Cerebellar cortex (tissue), 1 donor: ENCODE measurements around the gene CPE.
A peak's percentile ranks its signal among the peaks of the same experiment; 100 is the strongest.
"Not testable (repeated sequence)": the region's sequence is repeated elsewhere in the genome, so short reads cannot be mapped to it uniquely, and the experiment has no call there.

Source experiments
- DNase-seq: peaks from one replicate; pipeline ENCODE4 v3.0.0-alpha.2; 2015; ENCODE audit warnings: low spot score

CPE gene

GRCh38 chr4:165404696-165405095, 25.9 kb downstream of the CPE start:
- no peak for DNase-seq

GRCh38 chr4:165410214-165410613, 31.4 kb downstream of the CPE start:
- no peak for DNase-seq

- peak; percentile 73 for DNase-seq
Observed at GRCh38 chr4:165415910-165416309, 37.1 kb downstream of the CPE start.

- DNase-seq, result peak; percentile 96
Observed at GRCh38 chr4:165418073-165418472, 39.3 kb downstream of the CPE start.

- DNase-seq, result no peak
Observed at GRCh38 chr4:165425629-165426028, 46.8 kb downstream of the CPE start.

- DNase-seq, result no peak
Observed at GRCh38 chr4:165426331-165426730, 47.5 kb downstream of the CPE start.

GRCh38 chr4:165426823-165427222, 48.0 kb downstream of the CPE start:
- no peak for DNase-seq

- DNase-seq, result no peak
Observed at GRCh38 chr4:165428957-165429356, 50.1 kb downstream of the CPE start.

GRCh38 chr4:165433529-165433928, 54.7 kb downstream of the CPE start:
- no peak for DNase-seq

GRCh38 chr4:165437691-165438090, 58.9 kb downstream of the CPE start:
- no peak for DNase-seq

GRCh38 chr4:165439344-165439743, 60.5 kb downstream of the CPE start:
- DNase-seq, result no peak

GRCh38 chr4:165439981-165440380, 61.2 kb downstream of the CPE start:
- DNase-seq, result peak; percentile 45

- no peak for DNase-seq
Observed at GRCh38 chr4:165440415-165441158, 61.8 kb downstream of the CPE start.

- no peak for DNase-seq
Observed at GRCh38 chr4:165443276-165443675, 64.5 kb downstream of the CPE start.

- no peak for DNase-seq
Observed at GRCh38 chr4:165448700-165449099, 69.9 kb downstream of the CPE start.

- no peak for DNase-seq
Observed at GRCh38 chr4:165449333-165449732, 70.5 kb downstream of the CPE start.

- DNase-seq, result no peak
Observed at GRCh38 chr4:165450871-165451270, 72.1 kb downstream of the CPE start.

- not testable (repeated sequence) for DNase-seq
Observed at GRCh38 chr4:165453140-165453539, 74.3 kb downstream of the CPE start.

GRCh38 chr4:165454426-165454825, 75.6 kb downstream of the CPE start:
- DNase-seq, result no peak

- peak; percentile 49 for DNase-seq
Observed at GRCh38 chr4:165457793-165458192, 79.0 kb downstream of the CPE start.

GRCh38 chr4:165458471-165458870, 79.7 kb downstream of the CPE start:
- DNase-seq, result no peak

GRCh38 chr4:165461159-165461821, 82.5 kb downstream of the CPE start:
- no peak for DNase-seq

- no peak for DNase-seq
Observed at GRCh38 chr4:165462009-165462408, 83.2 kb downstream of the CPE start.

GRCh38 chr4:165464376-165464775, 85.6 kb downstream of the CPE start:
- peak; percentile 76 for DNase-seq
